NT2/D1 (cell line): Measurements from ENCODE around the gene MSMP.

Experiments used
- YY1 ChIP-seq: IDR thresholded peaks from 2 replicates; pipeline ENCODE4 v1.6.1; 2011; ENCODE audit not compliant: insufficient read length, insufficient read depth
- ZNF274 ChIP-seq: IDR thresholded peaks from 2 replicates; pipeline ENCODE4 v1.6.1; 2011; ENCODE audit warnings: mild to moderate bottlenecking, low read depth, low read length

GRCh38 chr9:35754264-35754663 lies at the start of gene MSMP:
- TF ChIP-seq YY1: no peak
- no peak for TF ChIP-seq ZNF274
